BE2C (cell line): ENCODE measurements around the gene SEL1L3.

Source experiments
- DNase-seq: peaks from one replicate; pipeline ENCODE4 v3.0.0-alpha.2; 2020
- H3K27me3 ChIP-seq: fragments of 250-450 bp; sonication (Bioruptor Pico); 2 replicates; pipeline ENCODE4 v1.5.1; 2020; ENCODE audit warnings: mild to moderate bottlenecking
- H3K36me3 ChIP-seq: fragments of 250-450 bp; sonication (Bioruptor Pico); 2 replicates; pipeline ENCODE4 v1.5.1; 2020; ENCODE audit warnings: mild to moderate bottlenecking
- H3K4me1 ChIP-seq: fragments of 250-450 bp; sonication (Bioruptor Pico); 2 replicates; pipeline ENCODE4 v1.5.1; 2020
- H3K4me3 ChIP-seq: 2 replicates; pipeline ENCODE4 v1.5.1; 2011; ENCODE audit warnings: low read depth, low read length
- H3K9me3 ChIP-seq: fragments of 250-450 bp; sonication (Bioruptor Pico); 2 replicates; pipeline ENCODE4 v1.5.1; 2020
- CTCF ChIP-seq: IDR thresholded peaks from 2 replicates; pipeline ENCODE4 v1.5.1; 2012; ENCODE audit warnings: mild to moderate bottlenecking, low read depth, low read length

Gene SEL1L3

GRCh38 chr4:25713812-25714211 lies 149.0 kb downstream of the SEL1L3 start:
- Histone ChIP-seq H3K4me1 (no peaks in the 10 kb centered on the region), H3K4me3 (no peak overlapping the region), H3K36me3 (no peaks in the 10 kb centered on the region), H3K9me3 (no peaks in the 10 kb centered on the region), H3K27me3 (no peaks in the 10 kb centered on the region)
- DNase-seq, result no peak
- no peak for TF ChIP-seq CTCF

DNA sequence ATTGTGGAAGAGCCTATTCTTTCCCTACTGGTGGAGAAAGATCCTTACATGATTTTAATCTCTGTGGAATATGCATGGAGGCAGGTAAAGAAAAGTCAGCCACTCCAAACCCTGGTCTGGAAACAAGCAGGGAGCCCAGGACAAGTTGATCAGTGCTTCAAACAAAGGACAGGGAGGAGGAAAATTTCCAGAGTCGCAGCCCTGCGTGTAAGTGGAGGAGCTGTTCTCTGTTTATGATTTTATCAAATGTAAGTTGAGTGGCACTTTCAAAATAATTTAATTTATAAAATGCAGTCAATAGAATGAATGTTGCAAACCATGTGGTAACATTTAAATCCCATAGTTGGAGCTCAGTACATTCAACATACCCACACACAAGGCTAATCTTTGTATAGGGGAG lies 150.2 kb downstream of the SEL1L3 start:
- TF ChIP-seq CTCF, result no peak
- Histone ChIP-seq H3K4me3 (no peak overlapping the region), H3K9me3 (no peaks in the 10 kb centered on the region), H3K36me3 (no peaks in the 10 kb centered on the region), H3K4me1 (no peaks in the 10 kb centered on the region), H3K27me3 (no peaks in the 10 kb centered on the region)
- peak; percentile 17 for DNase-seq

- no peaks in the 10 kb centered on the region for H3K36me3 ChIP-seq
- no peak for TF ChIP-seq CTCF
- H3K27me3 ChIP-seq, result no peaks in the 10 kb centered on the region
- H3K9me3 ChIP-seq, result no peaks in the 10 kb centered on the region
- no peak overlapping the region for H3K4me3 ChIP-seq
- H3K4me1 ChIP-seq, result no peaks in the 10 kb centered on the region
- DNase-seq, result no peak
Measured at GRCh38 chr4:25710637-25711036, 152.2 kb downstream of the SEL1L3 start.

GRCh38 chr4:25704516-25704915 lies 158.3 kb downstream of the SEL1L3 start:
- Histone ChIP-seq H3K9me3 (no peaks in the 10 kb centered on the region), H3K27me3 (no peaks in the 10 kb centered on the region), H3K36me3 (no peaks in the 10 kb centered on the region), H3K4me1 (no peaks in the 10 kb centered on the region), H3K4me3 (no peak overlapping the region)
- no peak for TF ChIP-seq CTCF
- DNase-seq, result no peak

GRCh38 chr4:25703731-25704388 lies 158.9 kb downstream of the SEL1L3 start:
- TF ChIP-seq CTCF, result no peak
- Histone ChIP-seq H3K4me3 (no peak overlapping the region), H3K27me3 (no peaks in the 10 kb centered on the region), H3K9me3 (no peaks in the 10 kb centered on the region), H3K36me3 (no peaks in the 10 kb centered on the region), H3K4me1 (no peaks in the 10 kb centered on the region)
- DNase-seq, result no peak

GRCh38 chr4:25702848-25703247 lies 159.9 kb downstream of the SEL1L3 start:
- Histone ChIP-seq H3K27me3 (no peaks in the 10 kb centered on the region), H3K4me1 (no peaks in the 10 kb centered on the region), H3K9me3 (no peaks in the 10 kb centered on the region), H3K4me3 (no peak overlapping the region), H3K36me3 (no peaks in the 10 kb centered on the region)
- DNase-seq, result no peak
- no peak for TF ChIP-seq CTCF
